Measurements from ENCODE around the gene WDR33.
A peak's percentile ranks its signal among the peaks of the same experiment; 100 is the strongest.

WDR33 gene

DNA sequence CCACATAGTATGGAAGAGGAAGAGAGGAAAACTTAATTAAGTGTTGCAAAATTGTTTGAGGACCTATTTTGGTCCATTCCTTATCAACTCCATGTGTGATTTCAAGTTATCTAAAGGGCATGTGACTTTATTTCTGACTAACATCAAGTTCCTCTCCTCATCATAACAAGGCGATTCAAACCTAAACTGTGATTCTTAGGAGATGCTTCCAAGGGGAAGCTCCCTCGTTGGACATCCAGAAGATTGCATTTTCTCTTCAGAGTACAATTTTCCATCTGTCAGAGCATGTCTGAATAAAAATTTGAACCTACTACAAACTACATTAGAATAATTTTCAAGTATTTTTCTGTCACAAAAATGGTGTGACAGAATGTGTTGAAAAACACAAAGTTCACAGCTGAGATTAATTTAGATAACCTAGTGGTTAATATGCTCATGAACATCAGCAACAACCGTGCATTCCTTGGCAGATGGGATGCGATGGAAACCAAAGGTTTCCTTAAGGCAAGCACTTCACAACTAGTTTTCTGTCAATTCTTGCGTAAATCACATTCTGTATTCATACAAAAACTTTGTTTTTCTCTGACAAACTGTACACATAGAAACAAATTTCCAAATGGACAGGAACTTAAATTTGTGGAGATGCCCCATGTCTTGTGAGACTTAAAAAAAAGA is 105.4 kb downstream of the WDR33 start:
- TF ChIP-seq POLR2AphosphoS5 (IDR thresholded peaks at IDR 0.05; ENCODE audit: low read depth, low read length) (no peak), POLR2A (IDR thresholded peaks at IDR 0.05; ENCODE audit: low read depth, low read length) (no peak), TAF1 (IDR thresholded peaks at IDR 0.05; ENCODE audit: borderline replicate concordance, low read depth, low read length) (no peak)
- FAIRE-seq, result no peak

GRCh38 chr2:127704641-127705390 is 106.2 kb downstream of the WDR33 start:
- no peak for DNase-seq (ENCODE audit: insufficient read length)
- FAIRE-seq, result no peak
- TF ChIP-seq POLR2A (IDR thresholded peaks at IDR 0.05; ENCODE audit: low read depth, low read length) (no peak), POLR2AphosphoS5 (IDR thresholded peaks at IDR 0.05; ENCODE audit: low read depth, low read length) (no peak), TAF1 (IDR thresholded peaks at IDR 0.05; ENCODE audit: borderline replicate concordance, low read depth, low read length) (no peak)

More for the DNA sequence above, 105.4 kb downstream of the WDR33 start:
- no peak for DNase-seq (ENCODE audit: insufficient read length)

DNA sequence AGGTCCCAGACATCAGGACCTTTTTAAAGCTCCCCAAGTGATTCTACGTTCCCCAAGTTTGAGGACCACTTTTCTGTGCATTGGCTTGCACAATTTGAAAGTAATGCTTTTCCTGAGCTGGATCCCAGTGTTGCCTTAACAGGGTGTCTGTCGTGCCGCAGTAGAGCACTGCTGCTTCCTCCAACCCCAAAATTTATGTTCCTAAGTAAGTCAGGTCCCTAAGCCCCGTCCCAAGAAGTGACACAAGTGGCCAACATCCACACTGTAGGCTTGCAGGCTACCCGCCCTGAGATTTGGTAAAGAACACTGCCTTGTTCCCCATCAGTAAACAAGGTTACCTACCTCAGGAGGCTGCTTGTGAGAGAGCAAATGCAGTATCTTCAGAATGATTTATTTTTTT is 107.7 kb downstream of the WDR33 start:
- no peak for FAIRE-seq
- no peak for TF ChIP-seq TAF1 (IDR thresholded peaks at IDR 0.05; ENCODE audit: borderline replicate concordance, low read depth, low read length)
- TF ChIP-seq POLR2A (IDR thresholded peaks at IDR 0.05; ENCODE audit: low read depth, low read length), result no peak
- no peak for TF ChIP-seq POLR2AphosphoS5 (IDR thresholded peaks at IDR 0.05; ENCODE audit: low read depth, low read length)
- no peak for DNase-seq (ENCODE audit: insufficient read length)

DNA sequence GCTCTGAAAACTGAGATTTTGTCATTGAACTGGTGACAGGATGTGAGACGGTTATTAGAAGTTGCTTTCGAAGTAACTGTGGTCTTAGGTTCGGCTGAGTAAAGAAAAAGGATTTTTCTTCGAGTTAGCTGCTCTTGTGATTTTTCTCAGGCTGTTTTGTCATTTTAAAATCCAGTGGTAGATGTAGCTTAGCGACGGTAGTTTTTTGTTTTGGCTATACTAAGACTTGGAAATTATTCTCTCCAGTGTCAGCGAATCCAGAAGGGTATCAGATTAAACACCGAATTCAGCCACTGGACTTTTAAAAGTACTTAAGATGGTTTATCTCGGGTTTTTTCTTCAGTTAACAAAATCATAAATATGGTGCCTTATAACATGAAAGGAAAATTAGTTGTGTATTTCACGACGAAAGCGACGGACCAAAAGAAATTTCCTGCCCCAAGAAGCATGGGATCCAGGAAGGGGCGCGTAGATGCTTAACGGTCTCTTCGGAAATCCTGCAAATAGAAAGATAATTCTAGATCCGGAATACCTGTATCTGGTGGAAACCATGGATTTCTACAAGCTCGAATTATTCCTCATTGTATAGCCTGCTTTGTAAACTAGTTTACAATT is 108.5 kb downstream of the WDR33 start:
- FAIRE-seq, result no peak
- no peak for DNase-seq (ENCODE audit: insufficient read length)
- TF ChIP-seq POLR2AphosphoS5 (IDR thresholded peaks at IDR 0.05; ENCODE audit: low read depth, low read length) (no peak; the same call in 1 of the 2 replicates), POLR2A (IDR thresholded peaks at IDR 0.05; ENCODE audit: low read depth, low read length) (no peak), TAF1 (IDR thresholded peaks at IDR 0.05; ENCODE audit: borderline replicate concordance, low read depth, low read length) (no peak)

DNA sequence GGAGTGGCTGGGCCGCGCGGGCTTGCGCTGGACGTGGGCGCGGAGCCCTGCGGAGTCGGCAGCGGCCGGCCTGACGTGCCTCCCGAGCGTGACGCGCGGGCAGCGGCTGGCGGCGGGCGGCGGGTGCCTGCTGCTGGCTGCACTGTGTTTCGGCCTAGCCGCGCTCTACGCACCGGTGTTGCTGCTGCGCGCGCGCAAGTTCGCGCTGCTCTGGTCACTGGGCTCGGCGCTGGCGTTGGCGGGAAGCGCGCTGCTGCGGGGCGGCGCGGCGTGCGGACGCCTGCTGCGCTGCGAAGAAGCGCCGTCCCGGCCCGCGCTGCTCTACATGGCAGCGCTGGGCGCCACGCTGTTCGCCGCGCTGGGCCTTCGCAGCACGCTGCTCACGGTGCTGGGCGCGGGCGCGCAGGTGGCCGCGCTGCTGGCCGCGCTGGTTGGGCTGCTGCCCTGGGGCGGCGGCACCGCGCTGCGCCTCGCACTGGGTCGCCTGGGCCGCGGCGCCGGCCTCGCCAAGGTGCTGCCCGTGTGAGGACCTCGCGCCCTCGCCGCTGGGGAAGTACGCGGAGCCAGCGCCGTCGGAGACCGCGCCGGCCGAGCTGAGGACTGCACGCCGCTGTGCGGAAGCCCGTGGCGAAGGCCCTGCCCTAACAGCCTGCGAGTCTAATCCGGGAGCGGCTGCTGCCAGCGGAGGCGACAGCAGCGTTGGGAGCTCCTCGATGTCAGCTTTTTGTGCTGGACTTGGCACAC is 109.1 kb downstream of the WDR33 start:
- DNase-seq (ENCODE audit: insufficient read length) (peak; percentile 64), FAIRE-seq (no peak)
- TF ChIP-seq POLR2A (IDR thresholded peaks at IDR 0.05; ENCODE audit: low read depth, low read length) (peak; percentile 42), POLR2AphosphoS5 (IDR thresholded peaks at IDR 0.05; ENCODE audit: low read depth, low read length) (peak; percentile 76), TAF1 (IDR thresholded peaks at IDR 0.05; ENCODE audit: borderline replicate concordance, low read depth, low read length) (no peak)

GRCh38 chr2:127701193-127701650 is 109.7 kb downstream of the WDR33 start, which contains the start of gene SFT2D3:
TSS of gene SFT2D3 (plus strand) at chr2:127701497. CDS start at chr2:127701529, 32 bp downstream.
- DNase-seq (ENCODE audit: insufficient read length), result peak; percentile 92
- FAIRE-seq, result peak; percentile 97

DNA sequence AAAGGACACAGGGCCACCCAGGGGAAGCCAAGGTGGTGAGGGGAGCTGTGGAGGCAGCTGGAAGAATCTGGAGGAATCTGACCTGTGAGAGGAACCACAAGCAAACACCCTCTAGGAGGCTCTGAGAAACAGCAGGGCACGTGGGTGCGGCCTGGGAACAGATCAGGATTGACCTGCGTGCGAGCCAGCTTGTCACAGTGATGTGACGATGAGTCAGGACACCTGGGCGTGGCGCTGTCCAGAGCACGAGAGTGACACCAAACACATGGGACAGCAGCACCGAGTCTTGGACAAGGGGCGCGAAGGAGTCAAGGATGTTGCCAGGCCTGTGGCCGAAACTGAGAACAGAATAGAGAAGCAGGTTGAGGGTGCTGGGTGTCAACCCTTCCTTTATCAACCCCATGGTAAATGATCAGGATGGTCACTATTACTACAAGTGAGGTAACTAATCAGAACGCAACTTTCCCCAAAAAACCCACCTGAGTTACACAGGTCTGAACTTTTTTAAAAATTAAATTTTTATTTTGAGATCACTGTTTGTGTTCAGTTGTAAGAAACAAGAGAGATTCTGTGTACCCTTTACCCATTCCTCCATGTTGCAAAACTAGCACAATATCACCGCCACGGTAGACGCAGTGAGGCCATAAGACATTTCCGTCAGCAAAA is 110.3 kb downstream of the WDR33 start:
- no peak for FAIRE-seq
- TF ChIP-seq TAF1 (IDR thresholded peaks at IDR 0.05; ENCODE audit: borderline replicate concordance, low read depth, low read length), result no peak
- TF ChIP-seq POLR2AphosphoS5 (IDR thresholded peaks at IDR 0.05; ENCODE audit: low read depth, low read length), result no peak
- TF ChIP-seq POLR2A (IDR thresholded peaks at IDR 0.05; ENCODE audit: low read depth, low read length), result no peak; the same call in 1 of the 2 replicates

More at GRCh38 chr2:127701193-127701650, 109.7 kb downstream of the WDR33 start, which contains the start of gene SFT2D3:
- TF ChIP-seq POLR2A (IDR thresholded peaks at IDR 0.05; ENCODE audit: low read depth, low read length), result peak; percentile 99
- TF ChIP-seq POLR2AphosphoS5 (IDR thresholded peaks at IDR 0.05; ENCODE audit: low read depth, low read length), result peak; percentile 91
- TF ChIP-seq TAF1 (IDR thresholded peaks at IDR 0.05; ENCODE audit: borderline replicate concordance, low read depth, low read length), result peak; percentile 97

DNA sequence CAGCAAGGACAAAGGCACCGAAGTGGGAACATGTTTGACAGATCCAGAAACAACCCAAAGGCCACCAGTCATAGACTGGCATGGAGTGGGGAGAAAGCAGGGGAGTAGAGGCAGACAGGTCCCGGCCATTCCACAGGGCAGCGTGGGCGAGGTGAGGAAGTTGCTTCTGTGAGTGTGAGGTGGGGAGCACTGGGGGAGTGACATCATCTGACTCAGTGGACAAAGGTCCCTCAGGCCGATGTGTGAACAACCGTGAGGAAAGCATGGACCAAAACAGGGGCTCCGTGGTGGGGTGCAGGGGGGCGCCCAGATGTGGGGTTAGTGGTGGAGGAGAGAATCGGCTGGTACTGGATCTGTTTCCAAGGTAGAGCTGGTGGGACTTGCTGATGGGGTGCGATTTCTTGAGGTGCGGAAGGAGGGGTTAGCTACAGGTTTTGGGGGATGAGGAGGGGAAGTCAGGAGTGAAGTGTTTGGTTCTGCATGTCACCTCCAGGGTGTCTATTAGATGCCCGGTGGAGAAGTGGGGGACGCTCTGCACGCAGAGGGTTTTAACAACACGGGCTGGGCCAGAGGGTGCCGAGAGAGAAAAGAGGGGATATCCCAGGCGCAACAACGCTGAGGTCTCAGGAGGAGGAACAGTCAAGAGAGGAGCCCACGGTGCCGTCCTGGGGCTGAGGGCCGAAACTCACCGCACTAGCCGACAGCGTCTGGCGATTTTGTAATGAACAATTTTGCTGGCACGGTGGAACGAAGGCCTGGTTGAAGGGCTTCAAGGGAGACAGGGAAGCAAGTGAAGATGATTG is 112.2 kb downstream of the WDR33 start:
- no peak for TF ChIP-seq POLR2AphosphoS5 (IDR thresholded peaks at IDR 0.05; ENCODE audit: low read depth, low read length)
- no peak for TF ChIP-seq POLR2A (IDR thresholded peaks at IDR 0.05; ENCODE audit: low read depth, low read length)
- no peak for TF ChIP-seq TAF1 (IDR thresholded peaks at IDR 0.05; ENCODE audit: borderline replicate concordance, low read depth, low read length)
- no peak for FAIRE-seq

More for the DNA sequence above, 110.3 kb downstream of the WDR33 start:
- peak; percentile 70 for DNase-seq (ENCODE audit: insufficient read length)

DNA sequence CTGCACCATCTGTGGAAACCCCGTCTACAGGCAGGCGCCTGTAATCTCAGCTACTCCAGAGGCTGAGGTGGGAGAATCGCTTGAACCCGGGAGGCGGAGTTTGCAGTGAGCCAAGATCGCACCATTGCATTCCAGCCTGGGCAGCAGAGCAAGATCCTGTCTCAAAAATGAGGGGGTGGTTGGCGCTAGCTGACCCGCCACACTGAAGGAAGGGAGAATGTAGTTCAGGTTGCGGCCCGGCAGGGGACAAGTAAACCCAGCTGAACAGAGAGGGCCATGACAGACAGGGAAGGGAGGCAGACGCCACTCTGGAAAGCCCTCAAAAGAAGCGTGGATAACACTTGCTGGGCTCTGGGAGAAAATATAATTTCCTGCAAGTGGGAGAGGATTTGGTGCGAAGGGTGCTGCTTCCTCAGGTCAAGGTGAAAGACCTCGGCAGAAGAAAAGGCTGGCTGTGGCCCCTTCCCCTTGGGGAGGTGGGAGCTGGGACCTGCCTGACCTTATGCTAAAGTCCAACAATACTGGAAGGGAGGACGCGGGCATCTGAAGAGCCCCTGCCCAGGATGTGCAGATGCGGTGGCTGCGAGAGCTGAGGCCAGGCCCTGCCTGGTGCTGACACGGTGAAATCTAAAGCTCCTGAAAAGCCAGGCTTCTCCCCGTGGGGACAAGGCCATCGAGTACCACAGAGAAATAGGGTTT is 113.3 kb downstream of the WDR33 start:
- FAIRE-seq (no peak), DNase-seq (ENCODE audit: insufficient read length) (no peak)
- TF ChIP-seq POLR2AphosphoS5 (IDR thresholded peaks at IDR 0.05; ENCODE audit: low read depth, low read length) (no peak), POLR2A (IDR thresholded peaks at IDR 0.05; ENCODE audit: low read depth, low read length) (no peak), TAF1 (IDR thresholded peaks at IDR 0.05; ENCODE audit: borderline replicate concordance, low read depth, low read length) (no peak)

More for the DNA sequence above, 112.2 kb downstream of the WDR33 start:
- DNase-seq (ENCODE audit: insufficient read length), result no peak
